HPDE6-E6E7 (cell line): Measurements from ENCODE around the gene FAM53A.
"Not testable (repeated sequence)": the region's sequence is repeated elsewhere in the genome, so short reads cannot be mapped to it uniquely, and the experiment has no call there.

ENCODE experiments used
- DNase-seq: peaks from one replicate; pipeline ENCODE4 v3.0.0; 2011; ENCODE audit warnings: missing footprints; ENCODE audit errors: extremely low spot score

FAM53A gene

GRCh38 chr4:1640716-1641503, 43.2 kb downstream of the FAM53A start:
- DNase-seq: not testable (repeated sequence)

- DNase-seq: no peak
These were observed 43.9 kb downstream of the FAM53A start for GRCh38 chr4:1640190-1640589.

GRCh38 chr4:1639299-1639868, 44.7 kb downstream of the FAM53A start:
- no peak for DNase-seq

- no peak for DNase-seq
These were observed 45.2 kb downstream of the FAM53A start for GRCh38 chr4:1638873-1639272.

GRCh38 chr4:1638272-1638598, 45.9 kb downstream of the FAM53A start:
- no peak for DNase-seq

- no peak for DNase-seq
These were observed 46.4 kb downstream of the FAM53A start for GRCh38 chr4:1637580-1638271.

- no peak for DNase-seq
These were observed 47.5 kb downstream of the FAM53A start for GRCh38 chr4:1636490-1637211.

GRCh38 chr4:1635464-1635863, 48.6 kb downstream of the FAM53A start:
- no peak for DNase-seq

GRCh38 chr4:1633993-1634392, 50.1 kb downstream of the FAM53A start:
- DNase-seq: no peak

- no peak for DNase-seq
These were observed 51.7 kb downstream of the FAM53A start for GRCh38 chr4:1632109-1633104.

- DNase-seq: no peak
These were observed 53.0 kb downstream of the FAM53A start for GRCh38 chr4:1631136-1631535.

- no peak for DNase-seq
These were observed 53.8 kb downstream of the FAM53A start for GRCh38 chr4:1630266-1630665.

- no peak for DNase-seq
These were observed 54.4 kb downstream of the FAM53A start for GRCh38 chr4:1629699-1630083.

GRCh38 chr4:1628892-1629698, 55.0 kb downstream of the FAM53A start:
- DNase-seq: peak; percentile 58

GRCh38 chr4:1627417-1628313, 56.4 kb downstream of the FAM53A start:
- no peak for DNase-seq

GRCh38 chr4:1626941-1627340, 57.2 kb downstream of the FAM53A start:
- DNase-seq: no peak

GRCh38 chr4:1626151-1626550, 58.0 kb downstream of the FAM53A start:
- DNase-seq: no peak

- no peak for DNase-seq
These were observed 58.4 kb downstream of the FAM53A start for GRCh38 chr4:1625600-1626138.

- DNase-seq: no peak
These were observed 59.6 kb downstream of the FAM53A start for GRCh38 chr4:1624519-1624910.
